Measurements from ENCODE around the gene GNB1L. TPM values are rescaled to one million over a fixed set of nuclear protein-coding genes. Genes with fewer than 3 reads are reported as not detected.

GNB1L gene
- total and polyA plus RNA-seq, 9 of the 15 experiments (the other 6 are each of a cell fraction or from before 2014, with no cell fraction given), result 0.56 to 50.5 (median 10.2) TPM

DNA sequence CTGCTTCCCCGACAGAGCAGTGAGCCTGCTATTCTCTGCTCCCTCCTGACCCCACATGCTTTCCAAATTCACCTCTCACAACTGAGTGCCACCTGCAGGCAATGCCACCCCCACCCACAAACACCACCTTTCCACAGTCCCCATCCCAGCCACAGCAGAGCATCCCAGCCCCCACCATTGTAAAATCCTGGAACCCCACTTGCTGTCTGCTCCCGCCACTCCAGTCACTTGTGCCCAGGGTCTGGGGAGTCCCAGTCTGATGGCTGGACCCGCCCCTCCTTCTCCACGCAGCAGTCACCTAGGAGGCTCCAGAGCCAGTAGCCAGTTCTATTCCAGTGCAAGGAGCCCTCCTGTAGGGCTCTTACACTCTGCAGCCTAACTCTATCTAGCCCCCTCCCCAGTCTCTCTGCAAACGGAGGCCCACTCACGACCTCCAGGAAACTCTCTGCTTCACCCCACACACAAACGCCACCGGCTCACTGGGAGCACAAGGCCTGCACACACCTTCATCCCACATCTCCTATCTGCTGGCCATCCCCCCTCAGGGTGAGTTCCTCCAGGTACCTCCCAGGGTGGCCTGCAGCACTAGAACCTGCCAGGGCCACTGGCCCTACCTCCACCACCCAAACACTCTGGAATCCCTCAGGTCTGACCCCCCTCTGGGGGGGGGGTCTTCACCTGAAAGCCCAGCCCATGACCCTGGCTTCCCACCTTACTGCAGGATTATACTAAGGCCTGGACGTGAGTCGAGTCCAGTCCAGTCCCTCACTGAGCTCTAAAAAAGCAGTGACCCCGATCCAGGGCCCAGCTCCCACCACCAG, 1.4 kb downstream of the GNB1L start (continued):
- TF ChIP-seq KAT2B (IDR thresholded peaks at IDR 0.05; ENCODE audit: low read depth, low read length) (peak; percentile 35), ZNF436 (CRISPR knock-in tag; IDR thresholded peaks at IDR 0.05) (no peak), KLF6 (CRISPR knock-in tag; IDR thresholded peaks at IDR 0.05; ENCODE audit: borderline replicate concordance) (0 out of 2 replicates have a peak, but pooled peaks have one; percentile 12), KDM5B (IDR thresholded peaks at IDR 0.05; ENCODE audit: insufficient replicate concordance, low read depth, low read length) (peak; percentile 21), ILK (tag; IDR thresholded peaks at IDR 0.05; ENCODE audit: borderline replicate concordance, low read depth) (no peak), SP1 (CRISPR knock-in tag; IDR thresholded peaks at IDR 0.05) (no peak), XRCC3 (IDR thresholded peaks at IDR 0.05) (no peak), OTX1 (CRISPR knock-in tag; IDR thresholded peaks at IDR 0.05) (peak; percentile 75; the same call in 1 of the 2 replicates), XRCC5 (IDR thresholded peaks at IDR 0.05; ENCODE audit: low read depth, low read length) (no peak), GTF2E2 (tag; IDR thresholded peaks at IDR 0.05) (no peak), NR4A1 (CRISPR knock-in tag; IDR thresholded peaks at IDR 0.05) (peak; percentile 20; the same call in 1 of the 2 replicates), NR4A1 (tag; IDR thresholded peaks at IDR 0.05) (no peak), RBM14 (IDR thresholded peaks at IDR 0.05; ENCODE audit: borderline replicate concordance, insufficient read depth, low read depth, low read length) (no peak)
- TF ChIP-seq, protein P1, sequence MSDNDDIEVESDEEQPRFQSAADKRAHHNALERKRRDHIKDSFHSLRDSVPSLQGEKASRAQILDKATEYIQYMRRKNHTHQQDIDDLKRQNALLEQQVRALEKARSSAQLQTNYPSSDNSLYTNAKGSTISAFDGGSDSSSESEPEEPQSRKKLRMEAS (CRISPR knock-in tag; IDR thresholded peaks at IDR 0.05), result no peak
- TF ChIP-seq, protein P2, sequence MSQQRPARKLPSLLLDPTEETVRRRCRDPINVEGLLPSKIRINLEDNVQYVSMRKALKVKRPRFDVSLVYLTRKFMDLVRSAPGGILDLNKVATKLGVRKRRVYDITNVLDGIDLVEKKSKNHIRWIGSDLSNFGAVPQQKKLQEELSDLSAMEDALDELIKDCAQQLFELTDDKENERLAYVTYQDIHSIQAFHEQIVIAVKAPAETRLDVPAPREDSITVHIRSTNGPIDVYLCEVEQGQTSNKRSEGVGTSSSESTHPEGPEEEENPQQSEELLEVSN (IDR thresholded peaks at IDR 0.05; ENCODE audit: borderline replicate concordance in 1 of 2, extremely low read depth in 1 of 2, insufficient read depth in 1 of 2, insufficient read length in 1 of 2, low read depth in 1 of 2, low read length in 1 of 2, poor library complexity in 1 of 2, severe bottlenecking in 1 of 2), result peak in 1 of 2 experiments; percentile 1
- TF ChIP-seq, protein P3, sequence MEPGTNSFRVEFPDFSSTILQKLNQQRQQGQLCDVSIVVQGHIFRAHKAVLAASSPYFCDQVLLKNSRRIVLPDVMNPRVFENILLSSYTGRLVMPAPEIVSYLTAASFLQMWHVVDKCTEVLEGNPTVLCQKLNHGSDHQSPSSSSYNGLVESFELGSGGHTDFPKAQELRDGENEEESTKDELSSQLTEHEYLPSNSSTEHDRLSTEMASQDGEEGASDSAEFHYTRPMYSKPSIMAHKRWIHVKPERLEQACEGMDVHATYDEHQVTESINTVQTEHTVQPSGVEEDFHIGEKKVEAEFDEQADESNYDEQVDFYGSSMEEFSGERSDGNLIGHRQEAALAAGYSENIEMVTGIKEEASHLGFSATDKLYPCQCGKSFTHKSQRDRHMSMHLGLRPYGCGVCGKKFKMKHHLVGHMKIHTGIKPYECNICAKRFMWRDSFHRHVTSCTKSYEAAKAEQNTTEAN (CRISPR knock-in tag; IDR thresholded peaks at IDR 0.05), result no peak
- TF ChIP-seq, protein P4, sequence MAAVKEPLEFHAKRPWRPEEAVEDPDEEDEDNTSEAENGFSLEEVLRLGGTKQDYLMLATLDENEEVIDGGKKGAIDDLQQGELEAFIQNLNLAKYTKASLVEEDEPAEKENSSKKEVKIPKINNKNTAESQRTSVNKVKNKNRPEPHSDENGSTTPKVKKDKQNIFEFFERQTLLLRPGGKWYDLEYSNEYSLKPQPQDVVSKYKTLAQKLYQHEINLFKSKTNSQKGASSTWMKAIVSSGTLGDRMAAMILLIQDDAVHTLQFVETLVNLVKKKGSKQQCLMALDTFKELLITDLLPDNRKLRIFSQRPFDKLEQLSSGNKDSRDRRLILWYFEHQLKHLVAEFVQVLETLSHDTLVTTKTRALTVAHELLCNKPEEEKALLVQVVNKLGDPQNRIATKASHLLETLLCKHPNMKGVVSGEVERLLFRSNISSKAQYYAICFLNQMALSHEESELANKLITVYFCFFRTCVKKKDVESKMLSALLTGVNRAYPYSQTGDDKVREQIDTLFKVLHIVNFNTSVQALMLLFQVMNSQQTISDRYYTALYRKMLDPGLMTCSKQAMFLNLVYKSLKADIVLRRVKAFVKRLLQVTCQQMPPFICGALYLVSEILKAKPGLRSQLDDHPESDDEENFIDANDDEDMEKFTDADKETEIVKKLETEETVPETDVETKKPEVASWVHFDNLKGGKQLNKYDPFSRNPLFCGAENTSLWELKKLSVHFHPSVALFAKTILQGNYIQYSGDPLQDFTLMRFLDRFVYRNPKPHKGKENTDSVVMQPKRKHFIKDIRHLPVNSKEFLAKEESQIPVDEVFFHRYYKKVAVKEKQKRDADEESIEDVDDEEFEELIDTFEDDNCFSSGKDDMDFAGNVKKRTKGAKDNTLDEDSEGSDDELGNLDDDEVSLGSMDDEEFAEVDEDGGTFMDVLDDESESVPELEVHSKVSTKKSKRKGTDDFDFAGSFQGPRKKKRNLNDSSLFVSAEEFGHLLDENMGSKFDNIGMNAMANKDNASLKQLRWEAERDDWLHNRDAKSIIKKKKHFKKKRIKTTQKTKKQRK (IDR thresholded peaks at IDR 0.05; ENCODE audit: borderline replicate concordance, low read depth, low read length), result 0 out of 2 replicates have a peak, but pooled peaks have one; percentile 6
- TF ChIP-seq, protein P5, sequence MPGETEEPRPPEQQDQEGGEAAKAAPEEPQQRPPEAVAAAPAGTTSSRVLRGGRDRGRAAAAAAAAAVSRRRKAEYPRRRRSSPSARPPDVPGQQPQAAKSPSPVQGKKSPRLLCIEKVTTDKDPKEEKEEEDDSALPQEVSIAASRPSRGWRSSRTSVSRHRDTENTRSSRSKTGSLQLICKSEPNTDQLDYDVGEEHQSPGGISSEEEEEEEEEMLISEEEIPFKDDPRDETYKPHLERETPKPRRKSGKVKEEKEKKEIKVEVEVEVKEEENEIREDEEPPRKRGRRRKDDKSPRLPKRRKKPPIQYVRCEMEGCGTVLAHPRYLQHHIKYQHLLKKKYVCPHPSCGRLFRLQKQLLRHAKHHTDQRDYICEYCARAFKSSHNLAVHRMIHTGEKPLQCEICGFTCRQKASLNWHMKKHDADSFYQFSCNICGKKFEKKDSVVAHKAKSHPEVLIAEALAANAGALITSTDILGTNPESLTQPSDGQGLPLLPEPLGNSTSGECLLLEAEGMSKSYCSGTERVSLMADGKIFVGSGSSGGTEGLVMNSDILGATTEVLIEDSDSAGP (CRISPR knock-in tag; IDR thresholded peaks at IDR 0.05), result no peak
